K562 (cell line): ENCODE results near the gene ZNF628. TPM values are rescaled to one million over a fixed set of nuclear protein-coding genes. Genes with fewer than 3 reads are reported as not detected.
A peak's percentile ranks its signal among the peaks of the same experiment; 100 is the strongest.

Experiments
- ATAC-seq: fragments of 200-7000 bp; cut with Tn5 transposase; 3 replicates; pipeline ENCODE4 v1.9.1; 2020; ENCODE audit warnings: moderate library complexity
- BruUV-seq: library from RNA; stranded (reverse); fragments of 400-500 nt; replicated peaks from 2 replicates; lab custom pipeline; 2021; lab: Mats Ljungman, UMichigan
- CTCF ChIA-PET: fragments of 300-600 bp; formaldehyde crosslinking; extraction: SDS; loops from one replicate; lab custom pipeline; 2021; ENCODE audit warnings: low intra/inter-chr PET ratio; lab: Yijun Ruan, JAX
- POLR2A ChIA-PET: fragments of 300-600, 350-650 bp; sonication (Branson Sonifier 250); formaldehyde crosslinking; extraction: SDS; loops from one replicate; lab custom pipeline; 2021; ENCODE audit warnings: antibody characterized with exemption, inconsistent platforms; lab: Yijun Ruan, JAX
- DNase-seq, 4 experiments: peaks; one replicate each; pipeline versions ENCODE4 v3.0.0 to v3.0.0-alpha.2; 2011 to 2018; ENCODE audit warnings: low spot score in 3 of 4, mixed read lengths in 3 of 4; ENCODE audit errors: extremely low read depth in 1 of 4
- FAIRE-seq: peaks from 2 replicates; lab custom pipeline; 2011; peaks lifted over from hg19 to GRCh38; lab: Jason Lieb, UNC
- H2AFZ ChIP-seq: 2 replicates; pipeline ENCODE4 v1.6.0; 2011; ENCODE audit warnings: low read depth, low read length, control low read depth, inconsistent platforms
- H3K27ac ChIP-seq: fragments of 200-600 bp; 3 replicates; pipeline ENCODE4 v1.8.0; 2011; ENCODE audit warnings: low read depth, mild to moderate bottlenecking, control low read depth, inconsistent platforms, low read length, moderate library complexity, mixed read lengths; ENCODE audit errors: extremely low read depth
- H3K27me3 ChIP-seq, 2 experiments: fragments of 300-600 bp in 1 of 2; 2 replicates in 1 of 2; 3 replicates in 1 of 2; pipeline versions ENCODE4 v1.6.0 to v1.8.0; 2011; ENCODE audit warnings: inconsistent platforms in 2 of 2, low read length in 2 of 2, mild to moderate bottlenecking in 1 of 2, mixed read lengths in 1 of 2, moderate library complexity in 1 of 2; ENCODE audit not compliant: control insufficient read depth in 2 of 2, insufficient read depth in 2 of 2
- H3K36me3 ChIP-seq: fragments of 300-600 bp; 3 replicates; pipeline ENCODE4 v1.8.0; 2011; ENCODE audit warnings: mild to moderate bottlenecking, low read length, inconsistent platforms; ENCODE audit not compliant: control insufficient read depth, insufficient read depth
- H3K4me1 ChIP-seq, 2 experiments: fragments of 200-600 bp in 1 of 2; replicated peaks in 1 of 2; 2 replicates in 1 of 2; 3 replicates in 1 of 2; pipeline versions ENCODE4 v1.5.1 to v1.8.0; 2011; ENCODE audit warnings: inconsistent platforms in 2 of 2, low read length in 2 of 2, mild to moderate bottlenecking in 1 of 2, mixed read lengths in 1 of 2, moderate library complexity in 1 of 2; ENCODE audit not compliant: control insufficient read depth in 2 of 2, insufficient read depth in 2 of 2
- H3K4me2 ChIP-seq: 2 replicates; pipeline ENCODE4 v1.6.1; 2011; ENCODE audit warnings: low read length, control low read depth, inconsistent platforms, mixed read lengths; ENCODE audit not compliant: insufficient read depth
- H3K4me3 ChIP-seq: fragments of 200-600 bp; sonication (generic), shearing (Covaris generic); 2 replicates; pipeline ENCODE4 v1.5.1; 2016; ENCODE audit warnings: control low read depth, inconsistent platforms
- H3K79me2 ChIP-seq: fragments of 200-600 bp; 3 replicates; pipeline ENCODE4 v1.8.0; 2011; ENCODE audit warnings: low read length, inconsistent platforms; ENCODE audit not compliant: control insufficient read depth, insufficient read depth
- H3K9ac ChIP-seq, 2 experiments: 2 replicates each; pipeline versions ENCODE4 v1.6.0 to v1.6.1; 2011; ENCODE audit warnings: low read depth in 2 of 2, low read length in 2 of 2, control low read depth in 1 of 2, inconsistent platforms in 1 of 2, mild to moderate bottlenecking in 1 of 2, mixed read lengths in 1 of 2; ENCODE audit not compliant: insufficient read depth in 1 of 2
- H3K9me1 ChIP-seq: one replicate; pipeline ENCODE4 v1.6.0; 2011; ENCODE audit warnings: inconsistent platforms, mild to moderate bottlenecking, low read length, moderate library complexity; ENCODE audit not compliant: control insufficient read depth, insufficient read depth
- H3K9me3 ChIP-seq: replicated peaks from 2 replicates; pipeline ENCODE4 v1.5.1; 2011; ENCODE audit warnings: low read depth, low read length, inconsistent platforms; ENCODE audit not compliant: control insufficient read depth, insufficient read depth
- H4K20me1 ChIP-seq: replicated peaks from 2 replicates; pipeline ENCODE4 v1.6.1; 2011; ENCODE audit warnings: low read length, inconsistent platforms, mixed read lengths; ENCODE audit not compliant: control insufficient read depth, insufficient read depth
- WGBS: fragments of 100-300 bp; shearing (Covaris generic); methylation state at CpG from one replicate; pipeline ENCODE4 v1.1.6; 2016; ENCODE audit warnings: low coverage, mixed read lengths; ENCODE audit not compliant: insufficient coverage; ENCODE audit errors: missing lambda C conversion rate; 5-methylcytosine and 5-hydroxymethylcytosine counted together
- in situ Hi-C: fragments of 300-500 bp; cut with MboI; formaldehyde crosslinking; loops from 4 replicates; pipeline ENCODE4 v1.15.0; 2018; ENCODE audit warnings: inconsistent platforms, mixed read lengths
- intact Hi-C: fragments of 100-400 bp; cut with micrococcal nuclease; formaldehyde crosslinking; loops from 2 replicates; pipeline ENCODE4 v1.14.2; 2022
- polyA plus RNA-seq, 8 experiments: library from polyadenylated mRNA; depleted of rRNA in 4 of 8; stranded (reverse) in 5 of 8; unstranded in 3 of 8; fragments of >200 nt; fragmentation: Nextera tagmentation in 2 of 8; fragmentation: Illumina TruSeq in 1 of 8; extraction: Ambion mirVana in 2 of 8; extraction: Trizol in 1 of 8; gene quantifications; 2 replicates each; pipeline versions ENCODE4 v1.2.1 to v1.2.3, GENCODE V29; 2011 to 2014; ENCODE audit warnings: inconsistent platforms in 1 of 8, missing spikeins in 1 of 8
- total RNA-seq, 7 experiments: library from RNA; depleted of rRNA in 6 of 7; stranded (reverse); fragments of >200 nt in 6 of 7; fragmentation: Illumina TruSeq in 2 of 7; extraction: Trizol in 2 of 7; gene quantifications; 2 replicates each; pipeline versions ENCODE4 v1.2.1 to v1.2.3, GENCODE V29; 2011 to 2021; ENCODE audit warnings: low replicate concordance in 1 of 7
- TF ChIP-seq, protein P1 (sequence below): sonication (generic); formaldehyde crosslinking; IDR thresholded peaks from 2 replicates; pipeline ENCODE4 v1.8.1; 2023; ENCODE audit warnings: mild to moderate bottlenecking, missing genetic modification reagents
- TF ChIP-seq, protein P2 (sequence below): IDR thresholded peaks from 2 replicates; pipeline ENCODE4 v1.6.1; 2011; ENCODE audit not compliant: insufficient read length; ENCODE audit errors: extremely low read depth

Gene ZNF628
- total and polyA plus RNA-seq, 9 of the 15 experiments (the other 6 are each of a cell fraction or from before 2014, with no cell fraction given) = 0.13 to 13.6 (median 2.2) TPM; not detected in 3

- Histone ChIP-seq H3K79me2 (no peaks in the 10 kb centered on the region), H2AFZ (peak overlapping the region; percentile 94; the same call in 1 of the 2 replicates), H3K4me2 (peak overlapping the region; percentile 50), H3K9me3 (no peaks in the 10 kb centered on the region), H4K20me1 (peaks cover 10% of the 10 kb centered on the region), H3K9ac (peak overlapping the region in 1 of 2 experiments; percentile 91; a peak in 1 of 4 replicates), H3K4me3 (no peak overlapping the region), H3K27ac (no peak overlapping the region), H3K9me1 (no peaks in the 10 kb centered on the region), H3K4me1 (peaks cover 18 to 54% of the 10 kb centered on the region in 2 experiments), H3K36me3 (no peaks in the 10 kb centered on the region), H3K27me3 (peaks cover 6 to 19% of the 10 kb centered on the region in 2 experiments)
- FAIRE-seq = no peak
- intact Hi-C loops (no loop called here), in situ Hi-C loops (loop anchor here (25.0 kb wide), 1 partner anchor 779 kb away; the partner anchor contains the start of gene LILRB4)
- ChIA-PET POLR2A (interaction anchor here (0.6 kb wide), 1 partner anchor 468 kb away, joined by 3 read pairs; no protein-coding TSS in a partner anchor), CTCF (no interaction called here)
- DNase-seq = no peak
- WGBS = 87% methylated on average over 21 of the region's 21 CpGs
- BruUV-seq = no TSS peak
- TF ChIP-seq, protein P1, sequence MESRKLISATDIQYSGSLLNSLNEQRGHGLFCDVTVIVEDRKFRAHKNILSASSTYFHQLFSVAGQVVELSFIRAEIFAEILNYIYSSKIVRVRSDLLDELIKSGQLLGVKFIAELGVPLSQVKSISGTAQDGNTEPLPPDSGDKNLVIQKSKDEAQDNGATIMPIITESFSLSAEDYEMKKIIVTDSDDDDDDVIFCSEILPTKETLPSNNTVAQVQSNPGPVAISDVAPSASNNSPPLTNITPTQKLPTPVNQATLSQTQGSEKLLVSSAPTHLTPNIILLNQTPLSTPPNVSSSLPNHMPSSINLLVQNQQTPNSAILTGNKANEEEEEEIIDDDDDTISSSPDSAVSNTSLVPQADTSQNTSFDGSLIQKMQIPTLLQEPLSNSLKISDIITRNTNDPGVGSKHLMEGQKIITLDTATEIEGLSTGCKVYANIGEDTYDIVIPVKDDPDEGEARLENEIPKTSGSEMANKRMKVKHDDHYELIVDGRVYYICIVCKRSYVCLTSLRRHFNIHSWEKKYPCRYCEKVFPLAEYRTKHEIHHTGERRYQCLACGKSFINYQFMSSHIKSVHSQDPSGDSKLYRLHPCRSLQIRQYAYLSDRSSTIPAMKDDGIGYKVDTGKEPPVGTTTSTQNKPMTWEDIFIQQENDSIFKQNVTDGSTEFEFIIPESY (CRISPR knock-in tag) = 0 out of 2 replicates have a peak, but pooled peaks have one; percentile 47
- TF ChIP-seq, protein P2, sequence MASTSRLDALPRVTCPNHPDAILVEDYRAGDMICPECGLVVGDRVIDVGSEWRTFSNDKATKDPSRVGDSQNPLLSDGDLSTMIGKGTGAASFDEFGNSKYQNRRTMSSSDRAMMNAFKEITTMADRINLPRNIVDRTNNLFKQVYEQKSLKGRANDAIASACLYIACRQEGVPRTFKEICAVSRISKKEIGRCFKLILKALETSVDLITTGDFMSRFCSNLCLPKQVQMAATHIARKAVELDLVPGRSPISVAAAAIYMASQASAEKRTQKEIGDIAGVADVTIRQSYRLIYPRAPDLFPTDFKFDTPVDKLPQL = no peak
- no peak for ATAC-seq
Measured at GRCh38 chr19:55441319-55441691, 35.1 kb upstream of the ZNF628 start.
